Bronchial epithelial cell (primary cell): ENCODE data around the gene MARK1. TPM values are rescaled to one million over a fixed set of nuclear protein-coding genes. Genes with fewer than 3 reads are reported as not detected.

Experiments
- DNase-seq: peaks from one replicate; pipeline ENCODE4 v3.0.0-alpha.2; 2010; ENCODE audit warnings: low read depth
- FAIRE-seq: peaks from 2 replicates; lab custom pipeline; 2011; peaks lifted over from hg19 to GRCh38; lab: Jason Lieb, UNC
- H3K27me3 ChIP-seq: 2 replicates; pipeline ENCODE4 v1.5.1; 2011; ENCODE audit warnings: low read length; ENCODE audit not compliant: control insufficient read depth, insufficient read depth
- H3K36me3 ChIP-seq: 2 replicates; pipeline ENCODE4 v1.5.1; 2011; ENCODE audit warnings: low read length; ENCODE audit not compliant: control insufficient read depth, insufficient read depth
- H3K4me3 ChIP-seq: 2 replicates; pipeline ENCODE4 v1.5.1; 2011; ENCODE audit warnings: mild to moderate bottlenecking, low read depth, low read length, control low read depth
- total RNA-seq: library from RNA; depleted of rRNA; stranded (reverse); fragments of >200 nt; gene quantifications from 2 replicates; pipeline ENCODE4 v1.2.1, GENCODE V29; 2014
- TF ChIP-seq, protein P1 (sequence below): IDR thresholded peaks from 2 replicates; pipeline ENCODE4 v1.5.1; 2011; ENCODE audit warnings: mild to moderate bottlenecking, moderate library complexity, low read length, control low read depth, inconsistent platforms; ENCODE audit not compliant: insufficient read depth, severe bottlenecking

Gene MARK1
- total RNA-seq, result 3.9 and 10.4 TPM in 2 replicates

GRCh38 chr1:220527908-220528678 is at the start of gene MARK1:
Gene MARK1, plus strand, starts transcription at chr1:220528136. Its CDS starts 687 bp downstream, at chr1:220528823.
- Histone ChIP-seq H3K4me3 (peak within 1 kb of the TSS; percentile 90), H3K36me3 (no peaks in the 10 kb centered on the region), H3K27me3 (no peaks in the 10 kb centered on the region)
- FAIRE-seq (no peak), DNase-seq (peak; percentile 38)
- TF ChIP-seq, protein P1, sequence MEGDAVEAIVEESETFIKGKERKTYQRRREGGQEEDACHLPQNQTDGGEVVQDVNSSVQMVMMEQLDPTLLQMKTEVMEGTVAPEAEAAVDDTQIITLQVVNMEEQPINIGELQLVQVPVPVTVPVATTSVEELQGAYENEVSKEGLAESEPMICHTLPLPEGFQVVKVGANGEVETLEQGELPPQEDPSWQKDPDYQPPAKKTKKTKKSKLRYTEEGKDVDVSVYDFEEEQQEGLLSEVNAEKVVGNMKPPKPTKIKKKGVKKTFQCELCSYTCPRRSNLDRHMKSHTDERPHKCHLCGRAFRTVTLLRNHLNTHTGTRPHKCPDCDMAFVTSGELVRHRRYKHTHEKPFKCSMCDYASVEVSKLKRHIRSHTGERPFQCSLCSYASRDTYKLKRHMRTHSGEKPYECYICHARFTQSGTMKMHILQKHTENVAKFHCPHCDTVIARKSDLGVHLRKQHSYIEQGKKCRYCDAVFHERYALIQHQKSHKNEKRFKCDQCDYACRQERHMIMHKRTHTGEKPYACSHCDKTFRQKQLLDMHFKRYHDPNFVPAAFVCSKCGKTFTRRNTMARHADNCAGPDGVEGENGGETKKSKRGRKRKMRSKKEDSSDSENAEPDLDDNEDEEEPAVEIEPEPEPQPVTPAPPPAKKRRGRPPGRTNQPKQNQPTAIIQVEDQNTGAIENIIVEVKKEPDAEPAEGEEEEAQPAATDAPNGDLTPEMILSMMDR, result no peak

DNA sequence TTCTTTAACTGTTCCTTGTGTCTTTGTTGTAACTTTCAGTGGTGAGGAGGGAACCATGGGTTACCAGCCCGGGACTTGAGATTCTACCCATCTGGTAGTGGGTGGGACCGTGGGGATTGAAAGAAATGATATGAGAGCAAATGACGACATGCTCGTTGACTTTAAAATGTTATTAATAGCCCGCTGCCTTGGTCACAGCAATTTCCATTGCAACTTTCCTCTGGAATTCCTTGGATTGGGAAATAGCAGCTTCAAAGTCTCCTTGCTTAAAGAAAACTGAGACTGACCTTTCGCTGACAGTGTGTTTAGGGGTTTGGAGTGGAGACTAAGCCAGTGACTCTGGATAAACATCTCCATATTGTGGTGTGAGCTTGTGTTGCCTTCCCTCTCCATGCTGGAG is 44.2 kb upstream of the MARK1 start:
- no peaks in the 10 kb centered on the region for H3K36me3 ChIP-seq
- TF ChIP-seq, protein P1, result no peak
- H3K4me3 ChIP-seq, result no peak overlapping the region
- H3K27me3 ChIP-seq, result no peaks in the 10 kb centered on the region
- no peak for DNase-seq
- no peak for FAIRE-seq

- no peak for FAIRE-seq
- TF ChIP-seq, protein P1, result no peak
- Histone ChIP-seq H3K36me3 (no peaks in the 10 kb centered on the region), H3K27me3 (no peaks in the 10 kb centered on the region), H3K4me3 (no peak overlapping the region)
- no peak for DNase-seq
Observed at GRCh38 chr1:220484135-220484534, 43.8 kb upstream of the MARK1 start.

GRCh38 chr1:220485131-220485530 is 42.8 kb upstream of the MARK1 start:
- no peak for FAIRE-seq
- TF ChIP-seq, protein P1, result no peak
- Histone ChIP-seq H3K4me3 (no peak overlapping the region), H3K27me3 (no peaks in the 10 kb centered on the region), H3K36me3 (no peaks in the 10 kb centered on the region)
- DNase-seq, result peak; percentile 29

DNA sequence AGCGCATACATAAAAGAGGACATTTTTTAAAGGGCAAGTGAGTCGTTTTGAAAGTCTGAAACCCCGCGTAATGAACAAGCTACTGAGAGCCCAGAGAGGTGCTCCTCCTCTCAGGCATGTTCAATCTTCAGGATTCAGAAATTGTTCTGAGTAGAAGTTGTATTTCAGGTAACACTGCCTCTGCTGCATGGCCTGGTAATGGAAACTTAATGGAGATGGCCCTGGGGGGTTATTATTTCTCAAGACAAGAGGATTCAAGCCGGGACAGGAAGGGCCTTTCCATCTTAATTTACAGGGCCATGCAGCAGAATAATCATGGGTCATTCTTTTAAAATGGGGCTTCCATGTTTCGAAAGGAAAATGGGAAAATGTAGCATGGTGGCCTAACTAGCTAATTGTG is 42.1 kb upstream of the MARK1 start:
- TF ChIP-seq, protein P1, result no peak
- Histone ChIP-seq H3K4me3 (no peak overlapping the region), H3K36me3 (no peaks in the 10 kb centered on the region), H3K27me3 (no peaks in the 10 kb centered on the region)
- no peak for DNase-seq
- no peak for FAIRE-seq
